HG03159 (cell line): ENCODE results near the gene REXO4.
"Not testable (repeated sequence)": the region's sequence is repeated elsewhere in the genome, so short reads cannot be mapped to it uniquely, and the experiment has no call there.

Experiments
- ATAC-seq: cut with Tn5 transposase; IDR thresholded peaks from one replicate; pipeline ENCODE4 v1.9.1; 2021; ENCODE audit warnings: mild to moderate bottlenecking, moderate library complexity; ENCODE audit not compliant: unreplicated experiment

REXO4 gene

DNA sequence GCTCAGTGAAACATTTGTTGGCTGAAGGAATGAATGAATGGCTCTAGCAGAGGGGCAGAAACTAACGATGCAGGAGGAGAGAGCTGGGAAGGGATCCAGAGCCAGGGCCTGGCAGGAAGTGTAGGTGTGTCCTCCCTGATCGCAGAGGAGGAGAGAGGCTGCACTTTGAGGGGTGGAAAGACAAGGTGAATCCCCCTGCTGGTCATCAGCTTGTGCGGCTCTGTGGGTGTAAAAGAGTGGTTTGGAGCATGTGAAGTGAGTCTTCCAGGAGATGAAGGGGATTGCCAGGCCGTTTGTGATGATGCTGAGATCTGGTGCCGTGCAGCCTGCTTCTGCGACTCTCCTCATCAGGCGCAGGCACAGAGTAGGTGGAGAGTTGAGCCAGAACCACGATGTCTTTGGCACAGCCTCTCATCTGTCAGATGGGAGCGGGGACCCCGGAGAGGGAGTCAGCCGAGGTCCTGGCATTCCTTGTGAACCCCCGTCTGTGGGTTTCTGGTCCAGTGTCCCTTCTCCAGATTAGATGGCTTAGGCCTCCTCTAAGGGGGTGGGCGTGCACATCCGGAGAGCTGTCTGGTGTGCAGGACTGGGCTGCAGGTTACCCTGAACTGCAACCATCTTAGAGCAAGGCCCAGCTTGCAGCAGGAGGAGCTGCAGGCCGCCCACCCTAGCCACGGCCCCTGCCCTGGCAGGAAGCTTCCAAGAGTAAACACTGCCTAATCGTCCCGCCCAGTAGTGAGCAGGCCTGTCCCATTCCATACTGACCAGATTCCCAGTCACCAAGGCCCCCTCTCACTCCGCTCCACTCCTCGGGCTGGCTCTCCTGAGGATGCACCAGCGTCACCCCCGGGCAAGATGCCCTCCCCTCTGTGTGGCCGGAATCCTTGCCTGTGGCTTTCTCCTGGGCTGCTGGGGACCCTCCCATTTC lies 4.1 kb upstream of the REXO4 start, which contains the start of gene ADAMTS13:
Gene ADAMTS13 (plus strand): TSS at position 753 of the 928 bp plus-strand sequence. CDS start 77 bp downstream, at position 830.
- no peak for ATAC-seq

DNA sequence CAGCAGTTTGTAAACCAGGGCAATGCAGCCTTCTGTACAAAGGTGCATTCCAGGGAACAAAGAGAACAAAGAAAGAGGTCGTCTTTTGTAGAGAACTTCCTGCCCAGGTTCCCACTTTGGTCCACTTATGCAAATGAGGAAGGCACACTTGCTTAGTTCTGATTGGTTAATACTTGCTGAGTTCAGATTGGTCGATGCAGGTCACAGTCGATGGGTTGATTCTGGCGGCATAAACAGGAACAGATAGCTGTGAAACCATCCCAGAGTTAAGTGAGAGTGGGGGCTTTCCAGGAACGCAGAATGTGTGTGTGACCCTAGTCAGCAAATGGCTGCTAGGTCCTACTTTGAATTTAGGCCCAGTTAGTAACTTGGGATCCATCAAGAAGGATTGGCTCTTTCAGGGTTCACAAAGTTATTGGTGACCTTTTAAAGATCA lies 2.6 kb upstream of the REXO4 start:
- ATAC-seq: no peak

DNA sequence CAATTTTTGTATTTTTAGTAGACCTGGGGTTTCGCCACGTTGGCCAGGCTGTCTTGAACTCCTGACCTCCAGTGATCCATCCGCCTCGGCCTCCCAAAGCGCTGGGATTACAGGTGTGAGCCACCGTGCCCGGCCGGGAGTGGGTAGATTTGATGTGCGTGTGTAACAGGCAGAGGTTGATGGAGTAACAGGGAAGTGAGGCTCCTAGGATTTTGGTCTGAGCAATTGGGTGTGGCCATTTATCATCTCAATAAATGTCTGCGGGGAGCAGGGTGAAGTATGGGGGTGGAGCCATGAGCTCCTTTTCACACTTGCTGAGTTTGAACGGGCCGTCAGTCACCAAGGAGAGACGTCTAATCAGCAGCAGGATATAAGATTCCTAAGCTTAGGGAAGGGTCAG lies 1.2 kb upstream of the REXO4 start:
- no peak for ATAC-seq

DNA sequence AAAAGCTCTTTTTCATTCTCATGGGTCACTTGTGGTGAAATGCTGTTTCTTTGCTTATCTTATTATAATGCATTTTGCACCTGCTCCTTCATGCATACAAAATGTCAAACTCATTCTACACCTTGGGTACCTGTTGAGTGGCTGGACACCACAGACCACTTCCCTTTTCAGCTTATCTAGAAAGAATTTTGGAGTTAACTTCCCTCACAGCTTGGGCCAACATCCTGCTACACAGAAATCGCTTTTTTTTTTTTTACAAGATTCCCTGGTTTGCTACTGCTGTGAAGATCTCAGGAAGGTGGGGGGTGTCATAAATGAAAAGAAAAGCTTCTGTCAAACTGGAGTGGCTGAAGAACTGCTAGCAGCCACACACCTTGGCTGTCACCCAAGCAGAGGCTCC lies 2.6 kb downstream of the REXO4 start:
- no peak for ATAC-seq

DNA sequence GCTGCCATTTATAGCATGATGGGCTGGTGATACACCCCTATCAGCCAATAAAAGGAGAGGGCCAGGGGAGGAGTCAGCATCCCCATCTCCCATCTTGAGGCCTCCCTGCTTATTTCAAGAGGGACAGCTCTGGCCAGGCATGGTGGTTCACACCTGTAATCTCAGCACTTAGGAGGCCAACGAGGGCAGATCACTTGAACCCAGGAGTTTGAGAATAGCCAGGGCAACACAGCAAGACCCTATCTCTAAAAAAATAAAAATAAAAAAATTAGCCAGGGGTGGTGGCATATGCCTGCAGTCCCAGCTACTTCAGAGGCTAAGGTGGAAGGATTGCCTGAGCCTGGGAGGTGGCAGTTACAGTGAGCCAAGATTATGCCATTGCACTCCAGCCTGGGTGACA lies 9.8 kb downstream of the REXO4 start:
- ATAC-seq: no peak

DNA sequence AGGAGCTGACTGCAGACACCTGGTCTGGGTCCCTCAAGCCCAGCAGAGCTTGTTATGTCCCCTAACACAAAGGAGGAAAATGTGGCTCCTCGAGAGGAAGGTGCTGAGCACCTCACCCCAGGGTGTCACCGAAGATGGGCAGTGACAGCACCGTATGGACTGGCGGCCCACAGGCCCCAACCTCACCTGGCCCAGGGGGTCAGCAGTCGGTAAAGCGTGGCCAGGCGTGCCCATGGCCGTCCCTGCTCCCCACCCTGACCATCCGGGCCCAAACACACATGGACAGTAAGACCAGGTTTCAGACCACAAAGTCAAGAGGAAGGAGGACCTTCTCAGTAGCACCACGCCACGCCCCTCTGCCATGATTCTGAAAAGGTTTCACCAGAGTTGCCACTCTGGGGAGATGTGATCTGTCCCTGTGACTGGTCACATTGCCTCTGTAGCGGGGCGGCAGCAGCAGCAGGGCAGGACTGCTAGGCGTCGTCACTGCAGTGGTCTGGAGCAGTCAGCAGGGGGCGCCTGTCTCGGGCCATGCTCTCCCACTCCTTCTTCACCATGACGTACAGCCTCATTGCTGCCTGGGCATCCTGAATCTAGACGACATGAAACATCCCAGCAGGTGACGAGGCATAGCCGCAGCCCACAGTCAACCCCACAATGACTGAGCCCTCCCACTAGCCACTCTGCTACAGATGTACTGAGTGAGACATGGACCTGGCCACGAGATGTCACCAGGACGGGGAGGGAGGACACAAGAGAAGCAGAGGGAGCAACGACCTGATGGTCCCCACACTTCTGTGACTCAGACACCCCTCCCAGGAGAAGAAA lies 11.1 kb downstream of the REXO4 start:
- ATAC-seq: no peak

DNA sequence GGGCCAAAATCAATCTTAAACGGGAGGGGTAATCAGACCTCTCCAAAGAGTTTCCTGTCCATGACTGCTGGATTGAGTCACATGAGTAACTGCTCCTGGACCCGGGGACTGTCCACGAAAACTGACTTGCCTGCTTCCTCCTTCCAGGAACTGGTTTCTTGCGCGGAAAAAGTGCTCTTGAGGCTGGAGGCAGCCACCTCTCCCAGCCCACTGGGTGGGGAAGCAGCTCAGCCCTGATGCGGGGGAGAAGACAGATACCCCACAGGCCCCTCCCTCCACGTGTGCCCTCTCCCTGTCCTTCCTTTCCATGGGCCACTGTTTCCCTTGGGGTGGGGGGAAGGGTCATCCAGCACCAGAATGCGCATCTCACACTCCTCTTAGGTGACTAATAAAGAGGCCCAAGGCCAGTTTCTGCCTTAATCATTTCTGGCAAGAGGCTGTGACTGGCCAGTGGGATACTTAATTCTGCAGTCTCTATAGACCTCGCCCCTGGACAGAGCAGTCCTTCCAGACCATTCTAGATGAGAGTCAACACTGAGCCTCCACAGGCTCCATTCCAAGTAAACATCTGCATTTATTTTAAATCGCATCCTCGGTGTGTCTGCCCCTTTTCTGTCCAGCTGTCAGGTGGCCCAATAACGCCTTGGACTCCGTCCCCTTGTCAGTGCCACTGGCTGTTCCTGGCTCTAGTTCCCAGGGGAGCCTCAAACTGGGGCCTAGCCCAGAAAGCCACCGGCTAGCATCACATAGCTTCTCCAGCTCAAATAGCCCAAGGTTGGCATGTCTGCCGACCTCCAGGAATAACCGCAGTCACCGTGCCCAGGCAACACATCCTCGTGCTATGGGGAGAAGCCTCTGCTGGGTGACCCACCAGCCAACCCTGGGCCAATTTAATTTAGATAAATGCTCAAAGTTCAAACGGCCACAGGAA lies 12.0 kb downstream of the REXO4 start:
- ATAC-seq: no peak

DNA sequence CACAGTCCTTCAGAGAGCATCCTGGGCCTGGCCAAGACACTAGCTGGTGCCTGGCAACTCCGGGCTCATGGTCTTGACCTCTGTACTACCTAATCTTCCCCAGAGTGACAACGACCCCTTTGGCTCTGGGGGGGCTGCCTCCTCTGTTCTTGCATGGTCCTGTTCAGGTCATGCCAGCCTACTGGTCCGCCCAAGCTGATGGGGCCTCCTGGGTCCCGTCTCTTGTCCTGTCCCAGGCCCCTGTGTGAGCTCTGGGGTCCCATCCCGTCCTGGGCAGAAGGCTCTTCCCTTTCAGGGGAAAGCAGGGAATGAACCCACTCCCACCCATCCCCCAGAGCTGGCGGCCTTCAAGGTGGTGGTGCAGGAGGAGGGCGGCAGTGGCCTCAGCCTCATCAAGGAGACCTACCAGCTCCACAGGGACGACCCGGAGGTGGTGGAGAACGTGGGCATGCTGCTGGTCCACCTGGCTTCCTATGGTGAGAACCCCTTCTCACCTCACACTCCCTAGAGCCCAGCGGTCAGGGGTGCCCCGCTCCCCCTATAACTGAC lies 13.3 kb downstream of the REXO4 start:
- ATAC-seq: no peak

DNA sequence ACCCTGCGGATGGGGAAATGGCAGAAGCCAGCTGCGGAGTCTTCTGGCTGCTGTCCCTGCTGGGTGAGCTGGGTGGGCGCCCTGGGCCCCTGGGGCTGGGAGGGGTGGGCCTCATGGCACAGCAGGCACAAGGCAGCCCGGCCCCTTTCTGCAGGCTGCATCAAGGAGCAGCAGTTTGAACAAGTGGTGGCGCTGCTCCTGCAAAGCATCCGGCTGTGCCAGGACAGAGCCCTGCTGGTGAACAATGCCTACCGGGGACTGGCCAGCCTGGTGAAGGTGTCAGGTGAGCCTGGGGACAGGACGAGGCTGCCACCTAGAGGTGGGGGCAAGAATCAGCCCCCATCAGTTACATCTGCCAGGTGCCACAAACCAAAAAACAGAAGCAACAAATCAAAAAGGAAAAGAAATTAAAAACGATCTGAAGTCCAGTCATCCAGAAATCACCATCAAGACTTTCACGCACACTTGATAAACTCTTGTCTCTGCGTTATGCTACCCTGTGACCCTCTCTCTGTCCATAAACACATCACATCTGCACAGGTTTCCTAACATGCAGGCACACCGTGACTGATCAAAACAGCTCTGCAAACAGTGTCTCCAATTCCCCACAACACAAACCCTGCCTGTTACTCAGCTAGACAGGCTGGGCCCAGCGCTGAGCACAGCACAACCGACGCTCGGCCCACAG lies 13.9 kb downstream of the REXO4 start:
- ATAC-seq: no peak

DNA sequence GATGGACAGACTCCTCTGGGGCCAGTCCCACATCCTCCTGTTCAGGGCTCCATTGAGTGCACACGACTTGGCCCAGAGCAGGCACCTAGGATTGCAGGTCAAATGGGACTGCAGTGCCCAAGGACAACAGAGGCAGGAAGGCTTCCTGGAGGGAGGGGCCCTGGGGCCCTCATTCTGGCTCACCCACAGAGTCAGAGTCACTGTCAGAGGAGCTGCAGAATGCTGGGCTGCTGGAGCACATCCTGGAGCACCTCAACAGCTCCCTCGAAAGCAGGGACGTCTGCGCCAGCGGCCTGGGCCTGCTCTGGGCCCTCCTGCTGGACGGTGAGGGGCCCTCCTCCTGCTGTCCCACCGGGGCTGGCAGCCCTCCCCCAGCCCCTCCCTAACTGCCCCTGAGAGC lies 15.1 kb downstream of the REXO4 start:
- ATAC-seq: no peak

DNA sequence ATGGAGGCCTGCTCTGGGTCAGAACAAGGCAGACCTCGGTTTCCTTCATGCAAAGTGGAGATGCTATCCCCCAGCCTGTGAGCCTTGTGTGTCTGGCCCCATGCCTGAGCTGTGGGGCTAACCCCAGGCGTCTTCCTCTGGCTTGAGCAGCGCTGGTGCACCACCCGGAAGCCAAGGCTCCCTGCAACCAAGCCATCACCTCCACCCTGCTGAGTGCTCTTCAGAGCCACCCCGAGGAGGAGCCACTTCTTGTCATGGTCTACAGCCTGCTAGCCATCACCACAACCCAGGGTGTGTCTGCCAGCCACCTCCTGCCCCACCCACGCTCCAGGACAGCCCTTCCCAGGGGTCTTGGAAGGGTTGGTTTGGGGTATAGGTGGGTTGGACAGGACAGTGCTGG lies 16.2 kb downstream of the REXO4 start:
- no peak for ATAC-seq

DNA sequence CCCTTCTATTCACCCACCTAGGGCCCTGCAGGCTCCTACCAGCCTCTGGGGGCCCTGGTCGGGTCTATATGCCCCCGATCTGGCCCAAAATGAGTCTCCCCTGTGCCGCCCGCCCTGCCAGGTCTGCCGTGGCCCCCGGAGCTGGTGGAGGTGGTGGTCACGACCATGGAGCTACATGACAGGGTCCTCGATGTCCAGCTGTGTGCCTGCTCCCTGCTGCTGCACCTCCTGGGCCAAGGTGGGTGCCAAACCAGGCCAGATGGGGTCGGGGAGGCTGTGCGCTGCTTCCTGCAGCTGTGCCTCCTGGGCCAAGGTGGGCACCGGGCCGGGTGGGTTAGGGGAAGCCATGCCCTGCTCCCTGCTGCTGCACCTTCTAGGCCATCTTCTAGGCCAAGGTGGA lies 17.5 kb downstream of the REXO4 start:
- ATAC-seq: no peak

DNA sequence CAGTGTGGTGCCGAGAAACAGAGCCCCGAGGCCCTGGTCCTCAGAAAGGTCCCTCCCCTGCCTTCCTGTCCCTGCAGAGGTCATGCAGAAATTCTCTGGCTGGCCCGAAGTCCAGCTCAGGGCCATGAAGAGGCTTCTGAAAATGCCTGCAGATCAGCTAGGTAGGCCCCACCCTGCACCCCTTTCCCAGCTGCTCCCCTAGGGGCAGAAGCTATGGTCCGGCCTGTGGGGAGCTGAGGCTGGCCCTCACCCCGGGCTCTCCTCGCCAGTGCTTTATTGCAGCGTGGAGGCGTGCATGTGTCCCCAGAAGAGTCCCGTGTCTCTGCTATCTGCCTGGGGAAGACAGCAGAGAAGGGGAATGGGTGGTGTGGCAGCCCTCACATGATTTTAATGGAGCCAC lies 19.9 kb downstream of the REXO4 start:
- no peak for ATAC-seq

DNA sequence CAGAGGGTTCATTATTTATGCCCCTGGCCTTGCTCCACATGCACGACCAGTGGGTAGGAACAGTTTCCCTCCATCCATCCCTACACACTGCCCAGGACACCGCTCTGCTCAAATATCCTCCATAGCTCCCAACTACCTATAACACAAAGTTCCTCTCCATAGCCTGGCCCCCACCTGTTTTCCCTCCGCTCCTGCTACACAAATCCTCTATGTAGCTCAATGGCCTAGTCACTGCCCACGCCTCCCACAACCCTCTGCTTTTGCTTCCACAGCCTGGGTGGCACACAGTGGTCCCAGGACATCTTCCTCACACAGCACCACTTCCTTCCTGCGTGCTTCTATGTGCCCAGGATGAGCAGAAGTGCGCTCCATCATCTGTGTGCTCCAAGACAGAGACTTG lies 20.4 kb downstream of the REXO4 start:
- ATAC-seq: no peak

DNA sequence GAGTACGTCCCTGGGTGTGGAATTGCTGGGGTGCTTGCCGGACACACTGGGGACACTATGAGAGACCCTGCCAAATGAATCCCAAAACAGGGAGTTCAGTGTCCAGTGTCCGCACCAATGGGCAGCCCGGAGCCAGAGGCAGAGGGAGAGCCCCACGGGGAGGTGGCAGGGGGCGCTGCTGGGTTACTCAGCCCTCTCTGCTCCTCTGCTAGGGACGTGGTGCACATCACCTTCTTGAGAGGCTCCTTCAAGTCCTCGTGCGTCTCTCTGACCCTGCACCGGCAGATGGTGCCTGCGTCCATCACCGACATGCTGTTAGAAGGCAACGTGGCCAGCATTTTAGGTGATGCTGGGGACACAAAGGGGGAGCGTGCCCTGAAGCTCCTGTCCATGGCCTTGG lies 20.9 kb downstream of the REXO4 start:
- ATAC-seq: no peak

DNA sequence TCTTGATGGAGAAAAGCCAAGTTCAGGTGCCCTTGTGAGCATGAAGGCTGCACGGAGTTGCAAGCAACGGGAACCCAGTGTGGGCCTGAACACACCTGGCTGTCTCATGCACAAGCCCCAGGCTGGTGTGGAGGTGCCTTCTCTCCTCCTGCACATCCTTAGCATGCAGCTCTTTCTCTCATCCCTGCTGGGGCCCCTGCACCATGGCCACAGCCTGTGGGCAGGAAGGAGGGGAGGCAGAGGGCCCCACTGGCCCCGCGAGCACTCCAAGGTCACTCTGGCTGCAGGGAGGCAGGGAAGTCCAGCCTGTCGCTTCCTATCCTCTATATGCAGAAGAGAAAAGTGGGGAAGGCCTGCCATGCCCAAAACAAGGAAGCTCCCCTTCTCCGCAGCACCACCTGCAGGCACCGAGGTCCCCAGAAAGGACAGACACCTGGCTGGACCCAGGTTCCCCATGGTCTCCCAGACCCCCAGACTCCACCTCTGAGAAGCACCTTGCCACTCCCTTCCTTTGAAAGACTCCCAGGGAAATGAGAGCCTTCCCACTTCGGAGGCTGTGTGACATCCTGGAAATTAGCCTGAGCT lies 23.0 kb downstream of the REXO4 start:
- ATAC-seq: no peak

DNA sequence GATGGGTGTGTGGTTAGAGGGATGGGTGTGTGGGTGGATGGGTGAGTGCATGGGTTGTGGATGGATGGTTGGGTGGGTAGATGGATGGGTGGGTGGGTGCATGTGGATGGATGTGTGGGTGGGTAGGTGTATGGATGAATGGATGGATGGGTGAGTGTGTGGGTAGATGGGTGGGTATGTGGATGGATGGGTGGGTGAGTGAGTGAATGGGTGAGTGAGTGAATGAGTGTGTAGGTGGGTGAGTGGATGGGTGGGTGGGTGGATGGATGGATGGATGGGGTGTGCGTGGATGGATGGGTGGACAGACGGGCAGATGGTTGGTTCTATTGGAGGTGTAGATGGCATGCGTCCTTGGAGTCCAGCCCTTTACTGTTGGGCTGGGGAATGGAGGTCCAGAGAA lies 24.4 kb downstream of the REXO4 start:
- ATAC-seq: no peak

DNA sequence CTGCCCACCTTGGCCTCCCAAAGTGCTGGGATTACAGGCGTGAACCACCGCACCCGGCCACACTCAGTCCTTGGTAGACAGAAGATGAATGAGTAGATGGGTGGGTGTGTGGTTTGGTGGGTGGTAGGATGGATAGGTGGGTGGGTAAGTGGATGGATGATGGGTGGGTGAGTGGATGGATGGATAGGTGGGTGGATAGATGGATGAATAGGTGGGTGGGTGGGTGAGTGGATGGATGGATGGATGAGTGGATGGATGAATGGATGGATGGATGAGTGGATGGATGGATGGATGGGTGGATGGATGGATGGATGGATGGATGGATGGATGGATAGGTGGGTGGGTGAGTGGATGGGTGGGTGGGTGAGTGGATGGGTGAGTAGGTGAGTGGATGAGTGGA lies 25.5 kb downstream of the REXO4 start:
- not testable (repeated sequence) for ATAC-seq

DNA sequence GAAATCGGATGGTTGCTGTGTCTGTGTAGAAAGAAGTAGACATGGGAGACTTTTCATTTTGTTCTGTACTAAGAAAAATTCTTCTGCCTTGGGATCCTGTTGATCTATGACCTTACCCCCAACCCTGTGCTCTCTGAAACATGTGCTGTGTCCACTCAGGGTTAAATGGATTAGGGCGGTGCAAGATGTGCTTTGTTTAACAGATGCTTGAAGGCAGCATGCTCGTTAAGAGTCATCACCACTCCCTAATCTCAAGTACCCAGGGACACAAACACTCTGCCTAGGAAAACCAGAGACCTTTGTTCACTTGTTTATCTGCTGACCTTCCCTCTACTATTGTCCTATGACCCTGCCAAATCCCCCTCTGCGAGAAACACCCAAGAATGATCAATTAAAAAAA lies 26.4 kb downstream of the REXO4 start:
- ATAC-seq: not testable (repeated sequence)

DNA sequence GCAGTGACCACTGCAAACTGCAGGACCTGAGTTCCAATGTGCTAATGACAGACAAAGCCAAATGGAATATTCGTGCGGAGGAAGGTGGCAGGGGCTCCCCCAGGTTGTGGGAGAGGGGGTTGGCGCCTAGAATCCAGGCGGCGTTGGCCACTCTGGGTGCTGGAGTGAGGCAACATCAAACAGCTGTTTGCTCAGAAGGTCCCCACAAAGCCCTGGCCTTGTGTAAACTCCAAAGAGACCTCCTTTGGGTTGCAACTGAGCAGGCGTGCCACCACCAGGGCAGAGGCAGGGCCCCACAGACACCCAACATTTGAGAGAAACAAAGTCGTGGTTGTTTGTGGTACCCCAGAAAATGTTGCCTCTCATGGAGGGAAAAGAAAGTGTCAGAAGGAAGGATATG lies 27.1 kb downstream of the REXO4 start:
- ATAC-seq: no peak
